Right lobe of liver (tissue), 6 donors: ENCODE data around the gene PCDHGB1. TPM values are rescaled to one million over a fixed set of nuclear protein-coding genes. Genes with fewer than 3 reads are reported as not detected.
A peak's percentile ranks its signal among the peaks of the same experiment; 100 is the strongest.
"Not testable (repeated sequence)": the region's sequence is repeated elsewhere in the genome, so short reads cannot be mapped to it uniquely, and the experiment has no call there.

Experiments used
- ATAC-seq, 4 donors: fragments of 200-7000 bp; cut with Tn5 transposase; one replicate each; pipeline ENCODE4 v1.9.1; 2020; ENCODE audit warnings: mild to moderate bottlenecking in 4 of 4, moderate library complexity in 4 of 4
- DNase-seq, 3 donors: peaks; one replicate each; pipeline ENCODE4 v3.0.0-alpha.2; 2020
- H3K27ac ChIP-seq, 3 donors: fragments of 200-600 bp; one replicate each; pipeline ENCODE4 v1.8.0; 2022
- H3K27me3 ChIP-seq, 2 donors: fragments of 200-600 bp; one replicate each; pipeline ENCODE4 v1.8.0; 2022
- H3K36me3 ChIP-seq, 4 donors: fragments of 200-600 bp; sonication (generic) in 1 of 4; one replicate each; pipeline versions ENCODE4 v1.5.1 to v1.8.0; 2017 to 2022; ENCODE audit warnings: control low read depth in 1 of 4
- H3K4me1 ChIP-seq, 4 donors: fragments of 200-600 bp; sonication (generic) in 1 of 4; one replicate each; pipeline versions ENCODE4 v1.5.1 to v1.8.0; 2017 to 2022; ENCODE audit warnings: control low read depth in 1 of 4
- H3K4me3 ChIP-seq, 3 donors: fragments of 200-600 bp; one replicate each; pipeline ENCODE4 v1.8.0; 2022
- H3K9me3 ChIP-seq, 4 donors: fragments of 200-600 bp; sonication (generic) in 1 of 4; one replicate each; pipeline versions ENCODE4 v1.5.1 to v1.8.0; 2017 to 2022; ENCODE audit warnings: control low read depth in 1 of 4
- CTCF ChIP-seq, 4 donors: fragments of 200-600 bp in 3 of 4; fragments of 450-650 bp in 1 of 4; IDR thresholded peaks; one replicate each; pipeline versions ENCODE4 v1.5.1 to v1.8.0; 2016 to 2022; ENCODE audit warnings: antibody characterized with exemption in 4 of 4, mild to moderate bottlenecking in 2 of 4
- POLR2A ChIP-seq: fragments of 450-650 bp; IDR thresholded peaks from one replicate; pipeline ENCODE4 v1.6.1; 2017; ENCODE audit warnings: antibody characterized with exemption, mild to moderate bottlenecking
- WGBS: methylation state at CpG from one replicate; pipeline ENCODE4 v1.1.6; 2018; ENCODE audit warnings: low coverage, low lambda C conversion rate; ENCODE audit not compliant: insufficient coverage; ENCODE audit errors: missing lambda C conversion rate; 5-methylcytosine and 5-hydroxymethylcytosine counted together
- intact Hi-C, 2 donors: fragments of 100-400 bp; cut with DNase I; formaldehyde crosslinking; loops; one replicate each; pipeline versions ENCODE4 v1.11.2 to v1.14.1; 2022
- total RNA-seq, 6 experiments: library from RNA; depleted of rRNA in 2 of 6; stranded (reverse); fragments of >200 nt in 2 of 6; fragmentation: NEBNext Ultra II Directional in 3 of 6; extraction: Animal tissue kit (Norgen Biotek cat#: 25700) in 3 of 6; gene quantifications; one replicate each; pipeline versions ENCODE4 v1.1.0 to v1.2.4, GENCODE V29; 2016 to 2023
- donor health status: DM: no; HTN: yes; CAD: no.
- donor health status: DM: no; HTN: no; CAD: no.
- donor health status: DM: no; HTN: no; CAD: no.
- donor health status: DM: no; HTN: yes; CAD: no.
- donor health status: DM: no; HTN: yes; CAD: no.

Gene PCDHGB1
- total RNA-seq, 6 experiments from 2014 or later, result 0.37 to 1.2 (median 0.52) TPM

- H3K4me1 ChIP-seq, H3K27ac ChIP-seq, H3K36me3 ChIP-seq, H3K27me3 ChIP-seq, intact Hi-C loops: not testable (repeated sequence)
- Histone ChIP-seq H3K9me3 (peaks cover 0 to 15% (median 6%) of the 10 kb centered on the region in 4 donors), H3K4me3 (peak within 1 kb of the TSS; percentile 33 to 49 (median 38))
- TF ChIP-seq CTCF (IDR thresholded peaks at IDR 0.05), result peak; percentile 47 to 70 (median 58)
- DNase-seq, result peak in 1 of 3 donors; percentile 57
- 3% methylated on average over 18 of the region's 43 CpGs for WGBS
- peak; percentile 98 to 100 (median 99) for ATAC-seq
These were observed 48.1 kb downstream of the PCDHGB1 start, which contains the start of gene PCDHGB5 for GRCh38 chr5:141397756-141398551. PCDHGB5 (plus strand) TSS chr5:141397947; CDS start chr5:141398128, 181 bp downstream.

GRCh38 chr5:141398608-141399007, 48.7 kb downstream of the PCDHGB1 start:
- ATAC-seq (no peak), DNase-seq (no peak)
- Histone ChIP-seq H3K27me3 (no peaks in the 10 kb centered on the region), H3K27ac (no peak overlapping the region), H3K36me3 (no peaks in the 10 kb centered on the region), H3K4me1 (no peaks in the 10 kb centered on the region), H3K9me3 (peaks cover 0 to 17% (median 7%) of the 10 kb centered on the region in 4 donors), H3K4me3 (no peak overlapping the region)
- intact Hi-C loops, result no loop called here
- TF ChIP-seq CTCF (IDR thresholded peaks at IDR 0.05) (no peak), POLR2A (no peak)
- 22% methylated on average over 7 of the region's 15 CpGs for WGBS

GRCh38 chr5:141399555-141400258, 49.8 kb downstream of the PCDHGB1 start:
- Histone ChIP-seq H3K27me3 (no peaks in the 10 kb centered on the region), H3K27ac (no peak overlapping the region), H3K4me1 (no peaks in the 10 kb centered on the region), H3K36me3 (no peaks in the 10 kb centered on the region), H3K4me3 (no peak overlapping the region), H3K9me3 (peaks cover 0 to 22% (median 7%) of the 10 kb centered on the region in 4 donors)
- ATAC-seq (no peak), DNase-seq (no peak)
- intact Hi-C loops, result loop anchor here in 1 of 2 donors (10.0 kb wide), 1 partner anchor 155 kb away; no protein-coding TSS in a partner anchor
- no CpG with 5 or more reads among the region's 61 CpGs for WGBS
- TF ChIP-seq CTCF (IDR thresholded peaks at IDR 0.05), result no peak
- TF ChIP-seq POLR2A, result no peak

Other genes starting within 250 kb of the PCDHGB1 start
- under 1 TPM in 3 of 6 experiments, not detected in 3; 0.07 to 0.31 (median 0.30) TPM for gene PCDHB3, start 249.6 kb upstream of the PCDHGB1 start, total RNA-seq
- gene PCDHB4, start 228.3 kb upstream of the PCDHGB1 start, total RNA-seq, result under 1 TPM; 0.10 to 0.35 (median 0.20) TPM
- gene PCDHB5, start 214.9 kb upstream of the PCDHGB1 start, total RNA-seq, result 1 to 10 TPM in 1 of 6 experiments, under 1 TPM in 5; 0.18 to 1.2 (median 0.45) TPM
- gene PCDHB6, start 200.0 kb upstream of the PCDHGB1 start, total RNA-seq, result under 1 TPM in 4 of 6 experiments, not detected in 2; 0.06 to 0.16 (median 0.12) TPM
- under 1 TPM; 0.07 to 0.31 (median 0.13) TPM for gene PCDHB7, start 177.5 kb upstream of the PCDHGB1 start, total RNA-seq
- gene PCDHB8, start 172.3 kb upstream of the PCDHGB1 start, total RNA-seq, result under 1 TPM in 4 of 6 experiments, not detected in 2; 0.12 to 0.49 (median 0.19) TPM
- under 1 TPM; 0.17 to 0.51 (median 0.34) TPM for gene PCDHB16, start 167.7 kb upstream of the PCDHGB1 start, total RNA-seq
- under 1 TPM in 5 of 6 experiments, not detected in 1; 0.07 to 0.51 (median 0.21) TPM for gene PCDHB9, start 162.9 kb upstream of the PCDHGB1 start, total RNA-seq
- under 1 TPM in 5 of 6 experiments, not detected in 1; 0.09 to 0.23 (median 0.12) TPM for gene PCDHB10, start 157.7 kb upstream of the PCDHGB1 start, total RNA-seq
- gene PCDHB11, start 150.5 kb upstream of the PCDHGB1 start, total RNA-seq, result under 1 TPM in 5 of 6 experiments, not detected in 1; 0.06 to 0.44 (median 0.19) TPM
- gene PCDHB12, start 141.4 kb upstream of the PCDHGB1 start, total RNA-seq, result 1 to 10 TPM in 1 of 6 experiments, under 1 TPM in 4, not detected in 1; 0.27 to 1.1 (median 0.33) TPM
- under 1 TPM; 0.25 to 1.00 (median 0.49) TPM for gene PCDHB13, start 136.2 kb upstream of the PCDHGB1 start, total RNA-seq
- 1 to 10 TPM in 1 of 6 experiments, under 1 TPM in 5; 0.44 to 1.0 (median 0.86) TPM for gene PCDHB14, start 126.8 kb upstream of the PCDHGB1 start, total RNA-seq
- gene PCDHB15, start 104.7 kb upstream of the PCDHGB1 start, total RNA-seq, result under 1 TPM; 0.37 to 0.83 (median 0.63) TPM
- under 1 TPM in 1 of 6 experiments, not detected in 5; 0.31 TPM for gene SLC25A2, start 46.0 kb upstream of the PCDHGB1 start, total RNA-seq
- gene TAF7, start 29.3 kb upstream of the PCDHGB1 start, total RNA-seq, result 10 to 100 TPM; 17.7 to 37.9 (median 22.3) TPM
- gene PCDHGA1, start 19.6 kb upstream of the PCDHGB1 start, total RNA-seq, result under 1 TPM in 5 of 6 experiments, not detected in 1; 0.04 to 0.18 (median 0.12) TPM
- under 1 TPM; 0.49 to 0.88 (median 0.57) TPM for gene PCDHGA2, start 11.3 kb upstream of the PCDHGB1 start, total RNA-seq
- gene PCDHGA3, start 6.3 kb upstream of the PCDHGB1 start, total RNA-seq, result 1 to 10 TPM in 2 of 6 experiments, under 1 TPM in 4; 0.51 to 1.8 (median 0.76) TPM
- 1 to 10 TPM in 2 of 6 experiments, under 1 TPM in 4; 0.39 to 1.8 (median 0.73) TPM for gene PCDHGA4, start 4.9 kb downstream of the PCDHGB1 start, total RNA-seq
- gene PCDHGB2, start 9.9 kb downstream of the PCDHGB1 start, total RNA-seq, result 1 to 10 TPM in 5 of 6 experiments, under 1 TPM in 1; 0.51 to 2.8 (median 1.4) TPM
- gene PCDHGA5, start 14.1 kb downstream of the PCDHGB1 start, total RNA-seq, result 1 to 10 TPM in 1 of 6 experiments, under 1 TPM in 5; 0.32 to 1.2 (median 0.57) TPM
- gene PCDHGB3, start 20.1 kb downstream of the PCDHGB1 start, total RNA-seq, result 1 to 10 TPM in 3 of 6 experiments, under 1 TPM in 3; 0.56 to 1.8 (median 1.2) TPM
- gene PCDHGA6, start 23.8 kb downstream of the PCDHGB1 start, total RNA-seq, result 1 to 10 TPM in 3 of 6 experiments, under 1 TPM in 3; 0.56 to 1.3 (median 0.89) TPM
- under 1 TPM; 0.37 to 0.99 (median 0.76) TPM for gene PCDHGA7, start 32.6 kb downstream of the PCDHGB1 start, total RNA-seq
- gene PCDHGB4, start 37.6 kb downstream of the PCDHGB1 start, total RNA-seq, result 1 to 10 TPM; 1.6 to 5.5 (median 2.4) TPM
- gene PCDHGA8, start 42.5 kb downstream of the PCDHGB1 start, total RNA-seq, result under 1 TPM; 0.27 to 0.88 (median 0.50) TPM
- 1 to 10 TPM; 3.0 to 6.8 (median 4.0) TPM for gene PCDHGB5, start 47.8 kb downstream of the PCDHGB1 start, total RNA-seq
- 1 to 10 TPM; 1.0 to 2.5 (median 1.3) TPM for gene PCDHGA9, start 52.7 kb downstream of the PCDHGB1 start, total RNA-seq
- 1 to 10 TPM; 1.9 to 5.0 (median 2.9) TPM for gene PCDHGB6, start 57.9 kb downstream of the PCDHGB1 start, total RNA-seq
- gene PCDHGA10, start 62.9 kb downstream of the PCDHGB1 start, total RNA-seq, result 1 to 10 TPM; 1.5 to 4.6 (median 2.8) TPM
- gene PCDHGB7, start 67.6 kb downstream of the PCDHGB1 start, total RNA-seq, result 1 to 10 TPM; 1.2 to 3.7 (median 2.7) TPM
- gene PCDHGA11, start 71.0 kb downstream of the PCDHGB1 start, total RNA-seq, result 1 to 10 TPM in 3 of 6 experiments, under 1 TPM in 3; 0.81 to 1.7 (median 1.1) TPM
- 1 to 10 TPM in 4 of 6 experiments, under 1 TPM in 2; 0.73 to 1.6 (median 1.3) TPM for gene PCDHGA12, start 80.4 kb downstream of the PCDHGB1 start, total RNA-seq
- 10 to 100 TPM in 1 of 6 experiments, 1 to 10 TPM in 5; 6.1 to 10.6 (median 7.6) TPM for gene PCDHGC3, start 125.9 kb downstream of the PCDHGB1 start, total RNA-seq
- gene PCDHGC4, start 134.9 kb downstream of the PCDHGB1 start, total RNA-seq, result 10 to 100 TPM in 1 of 6 experiments, under 1 TPM in 5; 0.20 to 10.7 (median 0.34) TPM
- gene PCDHGC5, start 139.0 kb downstream of the PCDHGB1 start, total RNA-seq, result under 1 TPM; 0.24 to 0.37 (median 0.32) TPM